Spinal cord (tissue), 10 donors: Measurements from ENCODE around the gene CPNE5. TPM values are rescaled to one million over a fixed set of nuclear protein-coding genes. Genes with fewer than 3 reads are reported as not detected.

Experiments used
- DNase-seq, 6 donors: peaks; one replicate each; pipeline versions ENCODE4 v3.0.0 to v3.0.0-alpha.2; 2013 to 2015; ENCODE audit warnings: low spot score in 6 of 6, low read depth in 4 of 6
- H3K27ac ChIP-seq: one replicate; pipeline ENCODE4 v1.5.1; 2013; ENCODE audit warnings: low read depth, low read length, control low read depth
- H3K27me3 ChIP-seq: one replicate; pipeline ENCODE4 v1.6.1; 2013; ENCODE audit warnings: low read length; ENCODE audit not compliant: control insufficient read depth, insufficient read depth
- H3K36me3 ChIP-seq: one replicate; pipeline ENCODE4 v1.6.1; 2013; ENCODE audit warnings: low read length; ENCODE audit not compliant: control insufficient read depth, insufficient read depth
- H3K4me1 ChIP-seq: one replicate; pipeline ENCODE4 v1.6.1; 2013; ENCODE audit warnings: low read length; ENCODE audit not compliant: control insufficient read depth, insufficient read depth
- H3K4me3 ChIP-seq: one replicate; pipeline ENCODE4 v1.5.1; 2013; ENCODE audit warnings: low read depth, low read length, control low read depth
- H3K9me3 ChIP-seq: one replicate; pipeline ENCODE4 v1.6.1; 2013; ENCODE audit warnings: low read length; ENCODE audit not compliant: control insufficient read depth, insufficient read depth
- WGBS: methylation state at CpG from one replicate; pipeline ENCODE4 v1.1.5; 2013; ENCODE audit warnings: missing lambda C conversion rate; ENCODE audit not compliant: insufficient coverage; 5-methylcytosine and 5-hydroxymethylcytosine counted together
- polyA plus RNA-seq, 2 donors: library from polyadenylated mRNA; unstranded; fragments of 120-200 nt; gene quantifications; one replicate each; pipeline ENCODE4 v1.2.1, GENCODE V29; 2013; ENCODE audit not compliant: insufficient read length in 2 of 2
- total RNA-seq, 2 donors: library from RNA; depleted of rRNA in 1 of 2; stranded (reverse); fragments of 120-200 nt in 1 of 2; fragments of >200 nt in 1 of 2; gene quantifications; one replicate each; pipeline versions ENCODE4 v1.2.3 to v1.2.4, GENCODE V29; 2013 to 2014
- donor health status: healthy.

CPNE5 gene
- total and polyA plus RNA-seq, 4 donors = 9.6 to 88.4 (median 52.8) TPM

DNA sequence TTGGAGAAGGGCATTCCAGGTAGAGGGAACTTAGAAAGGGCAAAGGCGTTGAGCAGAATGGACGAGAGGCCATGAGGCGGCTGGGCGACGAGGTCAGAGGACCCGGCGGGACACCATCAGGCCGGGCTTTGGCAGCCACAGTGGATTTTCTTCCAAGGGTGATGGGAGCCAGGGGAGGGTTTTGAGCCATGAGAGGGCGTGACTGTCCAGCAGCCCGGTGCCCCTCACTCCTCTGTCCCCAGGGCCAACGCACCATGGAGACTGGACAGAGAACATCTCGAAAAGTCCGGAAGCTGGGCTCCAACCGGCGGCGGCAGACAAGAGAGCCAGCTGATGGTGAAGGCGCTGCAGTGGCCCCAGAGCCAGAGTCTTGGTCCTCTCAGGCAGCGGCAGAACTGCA, 135.3 kb downstream of the CPNE5 start:
- WGBS = 77% methylated on average over 18 of the region's 18 CpGs
- no peaks in the 10 kb centered on the region for H3K36me3 ChIP-seq
- no peak overlapping the region for H3K4me3 ChIP-seq
- no peaks in the 10 kb centered on the region for H3K27me3 ChIP-seq
- H3K27ac ChIP-seq = no peak overlapping the region
- H3K9me3 ChIP-seq = no peaks in the 10 kb centered on the region
- DNase-seq = no peak
- H3K4me1 ChIP-seq = no peaks in the 10 kb centered on the region

DNA sequence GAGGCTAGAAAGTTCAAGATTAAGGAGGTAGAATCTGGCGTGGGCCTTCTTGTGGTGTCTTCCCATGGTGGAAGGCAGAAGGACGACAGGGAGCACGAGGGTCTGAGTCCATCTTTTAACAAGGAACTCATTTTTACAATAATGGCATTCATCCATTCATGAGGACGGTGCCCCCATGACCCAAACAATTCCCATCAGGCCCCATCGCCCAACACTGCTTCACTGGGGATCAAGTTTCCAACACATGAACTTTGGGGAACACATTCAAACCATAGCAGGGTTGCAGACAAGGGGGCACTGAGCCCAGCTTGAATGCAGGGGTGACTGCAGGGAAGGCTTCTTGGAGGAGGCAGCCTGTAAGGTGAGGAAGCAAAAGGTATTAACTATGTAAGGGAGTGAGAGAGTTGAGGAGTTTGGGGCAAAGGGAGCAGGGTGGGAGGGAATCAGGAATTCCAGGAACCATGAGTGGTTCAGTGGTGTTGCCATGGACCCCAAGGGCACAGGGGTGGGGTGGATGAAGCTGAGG, 136.1 kb downstream of the CPNE5 start:
- Histone ChIP-seq H3K27me3 (no peaks in the 10 kb centered on the region), H3K4me1 (no peaks in the 10 kb centered on the region), H3K36me3 (no peaks in the 10 kb centered on the region), H3K9me3 (no peaks in the 10 kb centered on the region), H3K27ac (no peak overlapping the region), H3K4me3 (no peak overlapping the region)
- DNase-seq = no peak
- WGBS = 87% methylated on average over 3 of the region's 5 CpGs

GRCh38 chr6:36702656-36703055, 136.6 kb downstream of the CPNE5 start:
- H3K9me3 ChIP-seq = no peaks in the 10 kb centered on the region
- no peaks in the 10 kb centered on the region for H3K36me3 ChIP-seq
- no peak overlapping the region for H3K4me3 ChIP-seq
- DNase-seq = no peak
- no peak overlapping the region for H3K27ac ChIP-seq
- no peaks in the 10 kb centered on the region for H3K27me3 ChIP-seq
- no peaks in the 10 kb centered on the region for H3K4me1 ChIP-seq
- WGBS = 100% methylated on average over 1 of the region's 3 CpGs

- 94% methylated on average over 3 of the region's 3 CpGs for WGBS
- Histone ChIP-seq H3K36me3 (no peaks in the 10 kb centered on the region), H3K9me3 (no peaks in the 10 kb centered on the region), H3K27me3 (no peaks in the 10 kb centered on the region), H3K4me3 (no peak overlapping the region), H3K27ac (no peak overlapping the region), H3K4me1 (no peaks in the 10 kb centered on the region)
- no peak for DNase-seq
Measured at GRCh38 chr6:36701401-36701991, 137.7 kb downstream of the CPNE5 start.

DNA sequence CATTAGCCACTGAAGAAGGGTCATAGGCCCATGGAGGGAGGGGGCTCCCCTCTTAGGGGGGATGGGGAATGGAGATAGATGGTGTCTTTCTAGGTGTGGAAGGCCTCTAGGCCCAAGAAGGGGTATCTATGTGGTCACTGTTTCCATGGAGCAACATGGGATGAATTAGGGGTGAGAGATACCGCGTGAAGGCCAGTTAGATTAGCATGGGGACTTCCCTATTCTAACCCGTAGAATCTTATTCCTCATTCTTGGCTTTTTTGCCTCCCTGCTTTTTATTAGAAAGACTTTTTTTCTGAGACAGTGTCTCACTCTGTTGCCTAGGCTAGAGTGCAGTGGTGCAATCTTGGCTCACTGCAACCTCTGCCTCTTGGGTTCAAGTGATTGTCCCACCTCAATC, 138.4 kb downstream of the CPNE5 start:
- no peak for DNase-seq
- no peaks in the 10 kb centered on the region for H3K27me3 ChIP-seq
- H3K9me3 ChIP-seq = no peaks in the 10 kb centered on the region
- no CpG with 5 or more reads among the region's 3 CpGs for WGBS
- no peaks in the 10 kb centered on the region for H3K4me1 ChIP-seq
- H3K27ac ChIP-seq = no peak overlapping the region
- H3K4me3 ChIP-seq = no peak overlapping the region
- H3K36me3 ChIP-seq = no peaks in the 10 kb centered on the region

DNA sequence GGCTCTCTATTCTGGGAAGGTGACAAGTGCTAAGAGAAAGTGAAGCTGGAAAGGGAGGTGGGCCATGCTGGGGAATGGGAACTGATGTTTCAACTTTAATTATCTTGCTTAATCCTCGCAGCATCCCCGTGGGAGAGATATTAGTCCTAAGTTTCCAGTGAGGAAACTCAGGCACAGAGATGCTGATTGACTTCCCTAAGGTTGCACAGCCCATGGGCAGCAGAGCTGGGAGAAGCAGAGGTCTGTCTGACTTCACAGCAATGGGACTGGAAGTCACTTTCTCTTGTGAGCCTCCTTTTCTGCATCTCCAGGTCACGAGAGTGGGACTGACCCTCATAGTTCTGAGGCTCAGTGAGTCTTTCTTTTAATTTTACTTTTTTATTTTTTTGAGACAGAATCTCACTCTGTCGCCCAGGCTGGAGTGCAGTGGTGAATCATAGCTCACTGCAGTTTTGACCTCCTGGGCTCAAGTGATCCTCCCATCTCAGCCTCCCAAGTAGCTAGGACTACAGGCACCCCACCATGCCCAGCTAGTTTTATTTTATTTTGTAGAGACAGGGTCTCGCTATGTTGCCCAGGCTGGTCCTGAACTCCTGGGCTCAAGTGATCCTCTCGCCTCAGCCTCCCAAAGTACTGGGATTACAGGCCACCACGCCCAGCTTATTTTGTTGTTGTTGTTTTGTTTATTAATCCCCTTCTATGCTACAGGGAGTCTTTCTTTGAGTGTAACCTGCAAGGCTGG, 139.0 kb downstream of the CPNE5 start:
- Histone ChIP-seq H3K4me3 (no peak overlapping the region), H3K4me1 (no peaks in the 10 kb centered on the region), H3K9me3 (no peaks in the 10 kb centered on the region), H3K36me3 (no peaks in the 10 kb centered on the region), H3K27ac (no peak overlapping the region), H3K27me3 (no peaks in the 10 kb centered on the region)
- no peak for DNase-seq
- 92% methylated on average over 3 of the region's 7 CpGs for WGBS

GRCh38 chr6:36699348-36699747, 139.9 kb downstream of the CPNE5 start:
- no peaks in the 10 kb centered on the region for H3K4me1 ChIP-seq
- WGBS = 73% methylated on average over 7 of the region's 7 CpGs

GRCh38 chr6:36698871-36699271, 140.4 kb downstream of the CPNE5 start:
- Histone ChIP-seq H3K9me3 (no peaks in the 10 kb centered on the region), H3K27me3 (no peaks in the 10 kb centered on the region), H3K27ac (no peak overlapping the region), H3K4me1 (no peaks in the 10 kb centered on the region), H3K36me3 (no peaks in the 10 kb centered on the region), H3K4me3 (no peak overlapping the region)
- WGBS = 91% methylated on average over 8 of the region's 8 CpGs
- no peak for DNase-seq

More at GRCh38 chr6:36699348-36699747, 139.9 kb downstream of the CPNE5 start:
- no peaks in the 10 kb centered on the region for H3K9me3 ChIP-seq
- H3K36me3 ChIP-seq = no peaks in the 10 kb centered on the region
- DNase-seq = no peak
- H3K27ac ChIP-seq = no peak overlapping the region
- H3K4me3 ChIP-seq = no peak overlapping the region
- no peaks in the 10 kb centered on the region for H3K27me3 ChIP-seq

GRCh38 chr6:36698196-36698595, 141.0 kb downstream of the CPNE5 start:
- Histone ChIP-seq H3K27me3 (no peaks in the 10 kb centered on the region), H3K36me3 (no peaks in the 10 kb centered on the region), H3K4me1 (no peaks in the 10 kb centered on the region), H3K9me3 (no peaks in the 10 kb centered on the region), H3K27ac (no peak overlapping the region), H3K4me3 (no peak overlapping the region)
- 79% methylated on average over 6 of the region's 6 CpGs for WGBS
- DNase-seq = no peak

DNA sequence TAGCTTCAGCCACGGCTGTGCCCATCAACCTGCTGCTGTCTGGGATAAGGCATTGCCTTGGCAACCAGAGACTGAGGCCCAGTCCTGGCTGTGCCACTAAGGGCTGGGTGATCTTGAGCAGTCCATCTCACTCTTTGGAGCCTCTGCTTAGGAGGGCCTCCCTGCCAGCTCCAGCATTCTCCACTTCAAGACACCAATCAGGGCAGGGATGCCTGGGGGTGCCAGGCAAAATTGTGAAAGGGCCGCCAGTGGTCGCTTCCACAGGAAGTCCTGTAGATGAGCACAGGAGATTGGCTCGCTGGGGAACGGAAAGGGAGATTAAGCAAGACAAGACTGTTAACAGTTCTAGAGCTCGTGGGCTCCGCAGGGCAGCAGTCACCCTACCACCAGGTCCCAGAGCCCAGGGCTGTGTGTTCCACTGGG, 141.8 kb downstream of the CPNE5 start, which contains the start of gene RAB44:
RAB44 (plus strand) TSS at position 346 of the 423 bp plus-strand sequence. CDS start 6,410 bp downstream, outside the sequence.
- no peaks in the 10 kb centered on the region for H3K27me3 ChIP-seq
- H3K27ac ChIP-seq = no peak within 1 kb of the TSS
- H3K4me1 ChIP-seq = peaks cover 4% of the 10 kb centered on the region
- 93% methylated on average over 7 of the region's 7 CpGs for WGBS
- DNase-seq = no peak
- no peaks in the 10 kb centered on the region for H3K36me3 ChIP-seq
- H3K9me3 ChIP-seq = no peaks in the 10 kb centered on the region
- H3K4me3 ChIP-seq = no peak within 1 kb of the TSS
